Mesenchymal stem cell (in vitro differentiated cells and primary cell): ENCODE data around the gene TPGS1. TPM values are rescaled to one million over a fixed set of nuclear protein-coding genes. Genes with fewer than 3 reads are reported as not detected.

Experiments used
- DNase-seq: peaks from one replicate; pipeline ENCODE4 v3.0.0-alpha.2; 2013
- H2AFZ ChIP-seq: one replicate; pipeline ENCODE4 v1.6.1; 2013; ENCODE audit warnings: low read depth, mild to moderate bottlenecking, control low read depth, inconsistent platforms, low read length, moderate library complexity
- H2AK5ac ChIP-seq: 2 replicates; pipeline ENCODE4 v1.6.1; 2013; ENCODE audit warnings: low read length, moderate library complexity, mild to moderate bottlenecking, inconsistent platforms; ENCODE audit not compliant: severe bottlenecking
- H2BK120ac ChIP-seq: one replicate; pipeline ENCODE4 v1.6.1; 2013; ENCODE audit warnings: low read depth, mild to moderate bottlenecking, inconsistent platforms, low read length, moderate library complexity
- H2BK12ac ChIP-seq, 2 experiments: one replicate each; pipeline ENCODE4 v1.6.1; 2013; ENCODE audit warnings: inconsistent platforms in 2 of 2, low read length in 2 of 2, mild to moderate bottlenecking in 2 of 2, moderate library complexity in 2 of 2, control low read depth in 1 of 2
- H2BK15ac ChIP-seq: one replicate; pipeline ENCODE4 v1.6.1; 2013; ENCODE audit warnings: mild to moderate bottlenecking, low read depth, inconsistent platforms; ENCODE audit not compliant: poor library complexity, severe bottlenecking
- H2BK5ac ChIP-seq: 2 replicates; pipeline ENCODE4 v1.6.1; 2013; ENCODE audit warnings: low read depth, mild to moderate bottlenecking, low read length, control low read depth, inconsistent platforms; ENCODE audit not compliant: poor library complexity, severe bottlenecking
- H3K14ac ChIP-seq, 2 experiments: one replicate each; pipeline ENCODE4 v1.6.1; 2013; ENCODE audit warnings: inconsistent platforms in 2 of 2, low read length in 2 of 2, control low read depth in 1 of 2, mild to moderate bottlenecking in 1 of 2, moderate library complexity in 1 of 2
- H3K18ac ChIP-seq, 2 experiments: one replicate each; pipeline ENCODE4 v1.6.1; 2013; ENCODE audit warnings: inconsistent platforms in 2 of 2, low read length in 2 of 2, control low read depth in 1 of 2, low read depth in 1 of 2, mild to moderate bottlenecking in 1 of 2
- H3K23ac ChIP-seq, 2 experiments: one replicate each; pipeline ENCODE4 v1.6.1; 2013; ENCODE audit warnings: inconsistent platforms in 2 of 2, low read length in 2 of 2, mild to moderate bottlenecking in 2 of 2, moderate library complexity in 2 of 2, control low read depth in 1 of 2
- H3K27ac ChIP-seq: 2 replicates; pipeline ENCODE4 v1.5.1; 2013; ENCODE audit warnings: mild to moderate bottlenecking, moderate library complexity, low read length, control low read depth, inconsistent platforms; ENCODE audit not compliant: poor library complexity, severe bottlenecking
- H3K27me3 ChIP-seq, 2 experiments: 2 replicates each; pipeline versions ENCODE4 v1.6.1 to v1.7.0; 2013; ENCODE audit warnings: low read length in 2 of 2, mild to moderate bottlenecking in 2 of 2, moderate library complexity in 2 of 2, control low read depth in 1 of 2, inconsistent platforms in 1 of 2; ENCODE audit not compliant: control insufficient read depth in 1 of 2, insufficient read depth in 1 of 2
- H3K36me3 ChIP-seq, 2 experiments: 2 replicates each; pipeline versions ENCODE4 v1.6.1 to v1.7.0; 2013; ENCODE audit warnings: low read length in 2 of 2, control low read depth in 1 of 2, inconsistent platforms in 1 of 2, low read depth in 1 of 2, mild to moderate bottlenecking in 1 of 2; ENCODE audit not compliant: insufficient read depth in 2 of 2, control insufficient read depth in 1 of 2
- H3K4ac ChIP-seq, 2 experiments: one replicate each; pipeline ENCODE4 v1.6.1; 2013; ENCODE audit warnings: inconsistent platforms in 2 of 2, low read length in 2 of 2, mild to moderate bottlenecking in 2 of 2, moderate library complexity in 2 of 2, control low read depth in 1 of 2, low read depth in 1 of 2
- H3K4me1 ChIP-seq: 2 replicates; pipeline ENCODE4 v1.6.1; 2013; ENCODE audit warnings: low read depth, low read length, control low read depth; ENCODE audit not compliant: control insufficient read depth, insufficient read depth
- H3K4me2 ChIP-seq: 2 replicates; pipeline ENCODE4 v1.6.1; 2013; ENCODE audit warnings: low read length, mild to moderate bottlenecking, inconsistent platforms; ENCODE audit not compliant: poor library complexity, severe bottlenecking
- H3K4me3 ChIP-seq, 2 experiments: 2 replicates each; pipeline versions ENCODE4 v1.5.1 to v1.7.0; 2013; ENCODE audit warnings: low read length in 2 of 2, mild to moderate bottlenecking in 2 of 2, control low read depth in 1 of 2, low read depth in 1 of 2; ENCODE audit not compliant: insufficient read depth in 1 of 2
- H3K79me1 ChIP-seq: replicated peaks from 2 replicates; pipeline ENCODE4 v1.6.1; 2013; ENCODE audit warnings: mild to moderate bottlenecking, control low read depth, low read length, inconsistent platforms; ENCODE audit not compliant: poor library complexity, severe bottlenecking
- H3K9ac ChIP-seq: 2 replicates; pipeline ENCODE4 v1.7.0; 2013; ENCODE audit warnings: mild to moderate bottlenecking, low read length, moderate library complexity
- H3K9me3 ChIP-seq: 2 replicates; pipeline ENCODE4 v1.7.0; 2013; ENCODE audit warnings: mild to moderate bottlenecking, low read length; ENCODE audit not compliant: control insufficient read depth
- H4K8ac ChIP-seq: one replicate; pipeline ENCODE4 v1.6.1; 2013; ENCODE audit warnings: inconsistent platforms, mild to moderate bottlenecking, low read length, moderate library complexity
- H4K91ac ChIP-seq: one replicate; pipeline ENCODE4 v1.6.1; 2013; ENCODE audit warnings: mild to moderate bottlenecking, low read length, inconsistent platforms
- WGBS: methylation state at CpG from one replicate; pipeline ENCODE4 v1.1.7; 2013; ENCODE audit warnings: mixed read lengths; 5-methylcytosine and 5-hydroxymethylcytosine counted together
- polyA plus RNA-seq, 2 experiments: library from polyadenylated mRNA; stranded (reverse); fragments of 200-250 nt; gene quantifications; one replicate each; pipeline ENCODE4 v1.2.3, GENCODE V29; 2013

Gene TPGS1, protein sequence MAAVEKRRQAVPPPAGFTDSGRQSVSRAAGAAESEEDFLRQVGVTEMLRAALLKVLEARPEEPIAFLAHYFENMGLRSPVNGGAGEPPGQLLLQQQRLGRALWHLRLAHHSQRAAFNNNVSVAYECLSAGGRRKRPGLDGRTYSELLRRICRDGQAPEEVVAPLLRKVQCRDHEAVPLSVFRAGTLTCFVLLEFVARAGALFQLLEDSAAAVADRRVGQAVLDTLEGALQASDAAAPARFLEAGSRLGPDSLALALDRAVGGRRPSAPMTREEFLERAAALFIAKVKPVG
- polyA plus RNA-seq (2013, experiment 1 of 2), result 10.3 TPM
- 9.3 TPM for polyA plus RNA-seq (2013, experiment 2 of 2)

DNA sequence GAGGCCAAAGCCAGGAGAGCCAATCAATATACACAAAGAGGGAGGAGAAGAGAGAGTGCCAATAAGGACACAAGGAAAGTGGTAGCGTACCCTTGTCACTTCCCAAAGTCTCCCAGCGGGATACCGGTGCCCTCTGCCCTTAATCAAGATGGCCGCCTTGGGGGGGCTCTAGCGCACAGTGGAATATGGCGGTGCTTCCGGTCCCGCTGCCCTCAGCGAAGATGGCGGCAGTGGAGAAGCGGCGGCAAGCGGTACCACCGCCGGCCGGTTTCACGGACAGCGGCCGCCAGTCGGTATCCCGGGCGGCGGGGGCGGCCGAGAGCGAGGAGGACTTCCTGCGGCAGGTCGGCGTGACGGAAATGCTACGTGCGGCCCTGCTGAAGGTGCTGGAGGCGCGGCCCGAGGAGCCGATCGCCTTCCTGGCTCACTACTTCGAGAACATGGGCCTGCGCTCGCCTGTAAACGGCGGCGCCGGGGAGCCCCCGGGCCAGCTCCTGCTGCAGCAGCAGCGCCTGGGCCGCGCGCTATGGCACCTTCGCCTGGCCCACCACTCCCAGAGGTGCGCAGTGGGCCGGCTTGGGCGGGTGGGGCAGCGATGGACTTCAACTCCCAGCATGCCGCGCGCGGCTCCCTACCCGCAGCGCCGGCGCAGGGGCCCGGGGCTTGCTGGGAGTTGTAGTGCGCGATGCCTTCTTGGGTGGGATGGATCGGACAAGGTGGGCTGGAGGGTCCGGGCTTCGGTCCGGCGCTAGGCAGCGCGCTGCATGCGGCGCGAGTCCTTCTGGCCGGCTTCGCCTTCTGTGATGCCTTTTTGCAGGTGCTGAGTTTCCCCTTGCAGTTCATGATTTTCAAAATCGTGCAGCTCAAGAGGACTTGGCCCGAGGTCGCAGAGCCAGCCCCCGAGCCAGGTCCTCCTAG, at the start of gene TPGS1:
Gene TPGS1 (plus strand): TSS at position 212 of the 918 bp plus-strand sequence. CDS start 10 bp downstream, at position 222.
- peak within 1 kb of the TSS; percentile 97 for H2AFZ ChIP-seq
- peak within 1 kb of the TSS; percentile 98 for H3K9ac ChIP-seq
- WGBS, result 2% methylated on average over 72 of the region's 81 CpGs
- H2BK5ac ChIP-seq, result peak within 1 kb of the TSS; percentile 60
- H3K27me3 ChIP-seq, result no peaks in the 10 kb centered on the region
- peak within 1 kb of the TSS; percentile 9 for H2AK5ac ChIP-seq
- peak within 1 kb of the TSS; percentile 96 for H2BK120ac ChIP-seq
- H4K91ac ChIP-seq, result peak within 1 kb of the TSS; percentile 97
- DNase-seq, result peak; percentile 100
- peak within 1 kb of the TSS; percentile 99 for H4K8ac ChIP-seq
- peak within 1 kb of the TSS; percentile 81 for H3K27ac ChIP-seq
- H3K79me1 ChIP-seq, result peaks cover 26% of the 10 kb centered on the region
- peak within 1 kb of the TSS; percentile 96 for H2BK15ac ChIP-seq
- peak within 1 kb of the TSS; percentile 93 for H3K4me2 ChIP-seq
- H3K4ac ChIP-seq, result peak within 1 kb of the TSS; percentile 96 to 99
- H3K4me3 ChIP-seq, result peak within 1 kb of the TSS; percentile 86 to 96
- peak within 1 kb of the TSS; percentile 83 to 89 for H2BK12ac ChIP-seq
- H3K14ac ChIP-seq, result peak within 1 kb of the TSS in 1 of 2 experiments; percentile 99
- H3K4me1 ChIP-seq, result peaks cover 31% of the 10 kb centered on the region
- H3K9me3 ChIP-seq, result no peaks in the 10 kb centered on the region
- H3K18ac ChIP-seq, result peak within 1 kb of the TSS; percentile 91 to 97
- H3K23ac ChIP-seq, result peak within 1 kb of the TSS in 1 of 2 experiments; percentile 70
- H3K36me3 ChIP-seq, result peaks cover 5 to 16% of the 10 kb centered on the region in 2 experiments

DNA sequence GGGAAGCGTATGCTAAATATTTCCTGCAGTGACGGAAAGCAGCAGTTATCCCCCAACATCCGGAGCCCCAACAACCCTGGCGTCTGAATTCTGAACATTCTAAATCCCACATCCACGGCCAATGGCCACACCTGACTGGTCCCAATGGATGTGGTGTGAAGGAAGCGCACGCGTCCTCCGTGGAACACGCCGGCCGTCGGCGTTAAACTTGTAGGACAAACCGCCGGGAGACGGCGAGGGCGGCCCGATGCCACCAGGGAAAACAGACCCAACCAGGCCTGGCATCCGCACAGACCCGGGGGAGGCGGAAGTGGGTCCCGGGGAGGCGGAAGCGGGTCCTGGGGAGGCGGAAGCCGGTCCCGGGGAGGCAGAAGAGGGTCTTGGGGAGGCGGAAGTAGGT, 49.7 kb upstream of the TPGS1 start:
- H3K4ac ChIP-seq, result no peak overlapping the region
- no peak for DNase-seq
- WGBS, result 97% methylated on average over 30 of the region's 30 CpGs
- H2BK15ac ChIP-seq, result no peak overlapping the region
- no peak overlapping the region for H2BK120ac ChIP-seq
- peaks cover 7 to 32% of the 10 kb centered on the region in 2 experiments for H3K27me3 ChIP-seq
- no peak overlapping the region for H3K18ac ChIP-seq
- no peaks in the 10 kb centered on the region for H3K79me1 ChIP-seq
- H3K4me2 ChIP-seq, result no peak overlapping the region
- no peak overlapping the region for H2BK12ac ChIP-seq
- no peak overlapping the region for H3K14ac ChIP-seq
- no peak overlapping the region for H3K9ac ChIP-seq
- H2AFZ ChIP-seq, result no peak overlapping the region
- no peaks in the 10 kb centered on the region for H3K36me3 ChIP-seq
- H2AK5ac ChIP-seq, result no peak overlapping the region
- no peak overlapping the region for H2BK5ac ChIP-seq
- peaks cover 22% of the 10 kb centered on the region for H3K4me1 ChIP-seq
- H3K9me3 ChIP-seq, result no peaks in the 10 kb centered on the region
- no peak overlapping the region for H3K23ac ChIP-seq
- no peak overlapping the region for H3K27ac ChIP-seq
- H4K8ac ChIP-seq, result no peak overlapping the region
- H4K91ac ChIP-seq, result no peak overlapping the region
- H3K4me3 ChIP-seq, result no peak overlapping the region

DNA sequence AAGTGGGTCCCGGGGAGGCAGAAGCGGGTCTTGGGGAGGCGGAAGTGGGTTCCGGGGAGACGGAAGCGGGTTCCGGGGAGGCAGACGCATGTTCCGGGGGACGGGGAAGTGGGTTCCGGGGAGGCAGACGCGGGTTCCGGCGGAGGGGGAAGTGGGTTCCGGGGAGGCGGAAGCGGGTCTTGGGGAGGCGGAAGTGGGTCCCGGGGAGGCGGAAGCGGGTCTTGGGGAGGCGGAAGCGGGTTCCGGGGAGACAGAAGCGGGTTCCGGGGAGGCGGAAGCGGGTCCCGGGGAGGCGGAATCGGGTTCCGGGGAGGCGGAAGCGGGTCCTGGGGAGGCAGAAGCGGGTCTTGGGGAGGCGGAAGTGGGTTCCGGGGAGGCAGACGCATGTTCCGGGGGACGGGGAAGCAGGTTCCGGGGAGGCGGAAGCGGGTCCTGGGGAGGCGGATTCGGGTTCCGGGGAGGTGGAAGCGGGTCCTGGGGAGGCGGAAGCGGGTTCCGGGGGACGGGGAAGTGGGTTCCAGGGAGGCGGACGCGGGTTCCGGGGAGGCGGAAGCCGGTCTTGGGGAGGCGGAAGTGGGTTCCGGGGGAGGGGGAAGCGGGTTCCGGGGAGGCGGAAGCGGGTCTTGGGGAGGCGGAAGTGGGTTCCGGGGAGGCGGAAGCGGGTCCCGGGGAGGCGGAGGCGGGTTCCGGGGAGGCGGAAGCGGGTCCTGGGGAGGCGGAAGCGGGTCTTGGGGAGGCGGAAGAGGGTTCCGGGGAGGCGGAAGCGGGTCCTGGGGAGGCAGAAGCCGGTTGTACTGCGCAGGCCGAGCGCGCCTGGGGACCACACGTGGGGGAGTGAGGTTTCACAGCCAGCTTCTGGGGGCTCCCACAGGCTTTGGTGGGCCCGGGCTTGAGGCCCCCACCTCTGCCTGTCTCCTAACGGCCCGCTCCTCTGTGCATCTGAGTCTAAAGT, 48.9 kb upstream of the TPGS1 start:
- H3K4me1 ChIP-seq, result peaks cover 24% of the 10 kb centered on the region
- no peak overlapping the region for H3K18ac ChIP-seq
- DNase-seq, result no peak
- H2AK5ac ChIP-seq, result no peak overlapping the region
- H4K91ac ChIP-seq, result no peak overlapping the region
- no peaks in the 10 kb centered on the region for H3K9me3 ChIP-seq
- no peaks in the 10 kb centered on the region for H3K36me3 ChIP-seq
- peaks cover 8 to 32% of the 10 kb centered on the region in 2 experiments for H3K27me3 ChIP-seq
- WGBS, result 98% methylated on average over 74 of the region's 89 CpGs
- no peak overlapping the region for H2AFZ ChIP-seq
- no peak overlapping the region for H3K27ac ChIP-seq
- H3K9ac ChIP-seq, result no peak overlapping the region
- H3K4ac ChIP-seq, result no peak overlapping the region
- H2BK15ac ChIP-seq, result no peak overlapping the region
- H3K23ac ChIP-seq, result no peak overlapping the region
- H3K14ac ChIP-seq, result no peak overlapping the region
- peak overlapping the region in 1 of 2 experiments; percentile 15 for H2BK12ac ChIP-seq
- no peaks in the 10 kb centered on the region for H3K79me1 ChIP-seq
- no peak overlapping the region for H4K8ac ChIP-seq
- H3K4me2 ChIP-seq, result no peak overlapping the region
- no peak overlapping the region for H2BK120ac ChIP-seq
- H2BK5ac ChIP-seq, result no peak overlapping the region
- no peak overlapping the region for H3K4me3 ChIP-seq
